NCI-H2107 treated with DMSO at 0.1 percent for 48 hours (cell line): Measurements from ENCODE around the gene ARL15.
A peak's percentile ranks its signal among the peaks of the same experiment; 100 is the strongest.

Experiments
- DNase-seq: peaks from one replicate; lab custom pipeline; 2025; ENCODE audit not compliant: unreplicated experiment; lab: John Stamatoyannopoulos, UW

Gene ARL15

GRCh38 chr5:54214722-54215121, 95.7 kb downstream of the ARL15 start:
- no peak for DNase-seq

- no peak for DNase-seq
Measured at GRCh38 chr5:54212331-54212730, 98.0 kb downstream of the ARL15 start.

GRCh38 chr5:54211912-54212311, 98.5 kb downstream of the ARL15 start:
- no peak for DNase-seq

GRCh38 chr5:54207566-54207965, 102.8 kb downstream of the ARL15 start:
- DNase-seq = no peak

- DNase-seq = no peak
Measured at GRCh38 chr5:54206580-54207229, 103.7 kb downstream of the ARL15 start.

GRCh38 chr5:54205918-54206317, 104.5 kb downstream of the ARL15 start:
- DNase-seq = no peak

- no peak for DNase-seq
Measured at GRCh38 chr5:54205453-54205852, 104.9 kb downstream of the ARL15 start.

GRCh38 chr5:54197018-54197417, 113.4 kb downstream of the ARL15 start:
- DNase-seq = no peak

GRCh38 chr5:54195701-54196100, 114.7 kb downstream of the ARL15 start:
- no peak for DNase-seq

- no peak for DNase-seq
Measured at GRCh38 chr5:54194318-54194717, 116.1 kb downstream of the ARL15 start.

GRCh38 chr5:54187694-54188093, 122.7 kb downstream of the ARL15 start:
- DNase-seq = no peak

- DNase-seq = no peak
Measured at GRCh38 chr5:54186912-54187445, 123.4 kb downstream of the ARL15 start.

- DNase-seq = no peak
Measured at GRCh38 chr5:54186108-54186507, 124.3 kb downstream of the ARL15 start.

- no peak for DNase-seq
Measured at GRCh38 chr5:54184806-54185205, 125.6 kb downstream of the ARL15 start.

- no peak for DNase-seq
Measured at GRCh38 chr5:54180630-54181031, 129.7 kb downstream of the ARL15 start.

- DNase-seq = no peak
Measured at GRCh38 chr5:54178991-54179390, 131.4 kb downstream of the ARL15 start.

- no peak for DNase-seq
Measured at GRCh38 chr5:54178207-54178606, 132.2 kb downstream of the ARL15 start.

- DNase-seq = no peak
Measured at GRCh38 chr5:54177058-54177457, 133.3 kb downstream of the ARL15 start.

GRCh38 chr5:54176066-54176830, 134.1 kb downstream of the ARL15 start:
- DNase-seq = no peak

- DNase-seq = no peak
Measured at GRCh38 chr5:54173251-54173650, 137.1 kb downstream of the ARL15 start.

- peak; percentile 38 for DNase-seq
Measured at GRCh38 chr5:54171645-54172384, 138.6 kb downstream of the ARL15 start.

- DNase-seq = no peak
Measured at GRCh38 chr5:54165687-54166086, 144.7 kb downstream of the ARL15 start.
